H1 (cell line): ENCODE measurements around the gene FAT1. TPM values are rescaled to one million over a fixed set of nuclear protein-coding genes. Genes with fewer than 3 reads are reported as not detected.

Experiments
- CTCF ChIA-PET: fragments of 300-600 bp; sonication (Branson Sonifier 250); formaldehyde crosslinking; loops from one replicate; lab custom pipeline; 2021; ENCODE audit not compliant: partially characterized antibody; lab: Charles Lee
- POLR2A ChIA-PET: fragments of 300-600 bp; sonication (Branson Sonifier 250); formaldehyde crosslinking; loops from one replicate; lab custom pipeline; 2021; ENCODE audit warnings: inconsistent platforms; ENCODE audit not compliant: partially characterized antibody; lab: Charles Lee
- DNase-seq, 2 experiments: peaks; one replicate each; pipeline versions ENCODE4 v3.0.0 to v3.0.0-alpha.2; 2010 to 2022; ENCODE audit warnings: low spot score in 2 of 2, low read depth in 1 of 2, mixed read lengths in 1 of 2
- FAIRE-seq: peaks from 2 replicates; lab custom pipeline; 2011; peaks lifted over from hg19 to GRCh38; lab: Jason Lieb, UNC
- H2AFZ ChIP-seq: 2 replicates; pipeline ENCODE4 v1.8.1; 2012; ENCODE audit warnings: low read length, inconsistent platforms
- H2AK5ac ChIP-seq: 2 replicates; pipeline ENCODE4 v1.6.1; 2013; ENCODE audit warnings: low read depth, low read length
- H2BK120ac ChIP-seq: replicated peaks from 2 replicates; pipeline ENCODE3; 2013; ENCODE audit warnings: low read depth, low read length, inconsistent platforms
- H2BK12ac ChIP-seq: 2 replicates; pipeline ENCODE4 v1.6.1; 2013; ENCODE audit warnings: low read depth, low read length
- H2BK15ac ChIP-seq: 2 replicates; pipeline ENCODE4 v1.6.1; 2013; ENCODE audit warnings: low read length
- H2BK20ac ChIP-seq: 2 replicates; pipeline ENCODE4 v1.6.1; 2013; ENCODE audit warnings: low read length
- H2BK5ac ChIP-seq: 2 replicates; pipeline ENCODE4 v1.6.1; 2013; ENCODE audit warnings: low read depth, low read length
- H3K14ac ChIP-seq: 2 replicates; pipeline ENCODE4 v1.6.1; 2013; ENCODE audit warnings: inconsistent platforms; ENCODE audit not compliant: insufficient read length
- H3K18ac ChIP-seq: 2 replicates; pipeline ENCODE4 v1.6.1; 2013; ENCODE audit warnings: low read length; ENCODE audit errors: extremely low read depth
- H3K23ac ChIP-seq: 2 replicates; pipeline ENCODE4 v1.6.1; 2013; ENCODE audit warnings: inconsistent platforms; ENCODE audit not compliant: insufficient read length
- H3K23me2 ChIP-seq: 2 replicates; pipeline ENCODE4 v1.6.1; 2013; ENCODE audit warnings: low read depth, low read length
- H3K27ac ChIP-seq: 2 replicates; pipeline ENCODE4 v1.6.1; 2011; ENCODE audit warnings: low read depth, low read length, inconsistent platforms
- H3K27me3 ChIP-seq, 4 experiments: replicated peaks in 1 of 4; 1 replicate in 1 of 4; 2 replicates in 3 of 4; pipeline versions ENCODE4 v1.6.1 to v1.8.1; 2011 to 2013; ENCODE audit warnings: low read length in 3 of 4, mild to moderate bottlenecking in 3 of 4, inconsistent platforms in 2 of 4, mixed read lengths in 2 of 4, moderate library complexity in 1 of 4; ENCODE audit not compliant: control insufficient read depth in 3 of 4, insufficient read depth in 3 of 4; ENCODE audit errors: extremely low read depth in 1 of 4
- H3K36me3 ChIP-seq, 4 experiments: 2 replicates each; pipeline versions ENCODE4 v1.6.1 to v1.8.1; 2011 to 2013; ENCODE audit warnings: mild to moderate bottlenecking in 4 of 4, low read length in 3 of 4, moderate library complexity in 2 of 4, control low read depth in 1 of 4, inconsistent platforms in 1 of 4; ENCODE audit not compliant: insufficient read depth in 4 of 4, control insufficient read depth in 2 of 4
- H3K4ac ChIP-seq: replicated peaks from 2 replicates; pipeline ENCODE3; 2013; ENCODE audit warnings: low read length, low read depth, mixed read lengths, inconsistent platforms; ENCODE audit not compliant: insufficient read length
- H3K4me1 ChIP-seq, 4 experiments: replicated peaks in 1 of 4; 1 replicate in 1 of 4; 2 replicates in 3 of 4; pipeline versions ENCODE4 v1.6.1 to v1.8.1; 2011 to 2013; ENCODE audit warnings: low read length in 3 of 4, inconsistent platforms in 2 of 4, mixed read lengths in 1 of 4; ENCODE audit not compliant: insufficient read depth in 4 of 4, control insufficient read depth in 3 of 4
- H3K4me2 ChIP-seq, 2 experiments: 2 replicates each; pipeline versions ENCODE4 v1.6.1 to v1.8.1; 2011 to 2013; ENCODE audit warnings: low read depth in 2 of 2, low read length in 2 of 2, control low read depth in 1 of 2, inconsistent platforms in 1 of 2, mild to moderate bottlenecking in 1 of 2; ENCODE audit not compliant: insufficient read depth in 1 of 2
- H3K4me3 ChIP-seq, 4 experiments: fragments of 200-600, 300-600 bp in 1 of 4; sonication (generic), shearing (Covaris generic), sonication (Bioruptor Twin) in 1 of 4; 2 replicates each; pipeline versions ENCODE4 v1.5.1 to v1.8.1; 2011 to 2016; ENCODE audit warnings: low read length in 4 of 4, low read depth in 3 of 4, control low read depth in 2 of 4, inconsistent platforms in 2 of 4, mild to moderate bottlenecking in 2 of 4, mixed read lengths in 1 of 4, moderate library complexity in 1 of 4; ENCODE audit not compliant: insufficient read depth in 2 of 4; ENCODE audit errors: extremely low read depth in 1 of 4
- H3K56ac ChIP-seq: replicated peaks from 2 replicates; pipeline ENCODE3; 2013; ENCODE audit warnings: low read depth, mild to moderate bottlenecking, mixed read lengths, low read length, inconsistent platforms; ENCODE audit not compliant: insufficient read length
- H3K79me1 ChIP-seq: 2 replicates; pipeline ENCODE4 v1.6.1; 2013; ENCODE audit warnings: low read depth, low read length, control low read depth
- H3K79me2 ChIP-seq, 2 experiments: 2 replicates each; pipeline versions ENCODE4 v1.6.1 to v1.8.1; 2012 to 2013; ENCODE audit warnings: low read length in 2 of 2, mild to moderate bottlenecking in 2 of 2, inconsistent platforms in 1 of 2; ENCODE audit not compliant: insufficient read depth in 2 of 2, control insufficient read depth in 1 of 2
- H3K9ac ChIP-seq, 4 experiments: replicated peaks in 1 of 4; 1 replicate in 1 of 4; 2 replicates in 3 of 4; pipeline versions ENCODE4 v1.6.1 to v1.8.1; 2011 to 2013; ENCODE audit warnings: low read depth in 3 of 4, low read length in 3 of 4, control low read depth in 2 of 4, mild to moderate bottlenecking in 2 of 4, moderate library complexity in 2 of 4, inconsistent platforms in 1 of 4; ENCODE audit errors: extremely low read depth in 1 of 4
- H3K9me3 ChIP-seq, 2 experiments: 2 replicates each; pipeline versions ENCODE4 v1.6.1 to v1.8.1; 2012 to 2013; ENCODE audit warnings: mild to moderate bottlenecking in 2 of 2, moderate library complexity in 2 of 2, control low read depth in 1 of 2, inconsistent platforms in 1 of 2, low read depth in 1 of 2, low read length in 1 of 2, mixed read lengths in 1 of 2; ENCODE audit not compliant: insufficient read depth in 2 of 2
- H4K20me1 ChIP-seq, 2 experiments: replicated peaks in 1 of 2; 2 replicates each; pipeline versions ENCODE3 to v1.8.1; 2011 to 2013; ENCODE audit warnings: inconsistent platforms in 2 of 2, low read length in 2 of 2, mild to moderate bottlenecking in 1 of 2; ENCODE audit not compliant: insufficient read depth in 2 of 2, control insufficient read depth in 1 of 2
- H4K5ac ChIP-seq: 2 replicates; pipeline ENCODE4 v1.6.1; 2013; ENCODE audit warnings: low read length, low read depth, mixed read lengths, inconsistent platforms; ENCODE audit not compliant: insufficient read length
- H4K8ac ChIP-seq: 2 replicates; pipeline ENCODE4 v1.8.0; 2013; ENCODE audit warnings: mild to moderate bottlenecking, moderate library complexity, low read length, inconsistent platforms; ENCODE audit not compliant: insufficient read depth; ENCODE audit errors: extremely low read depth
- H4K91ac ChIP-seq: replicated peaks from 2 replicates; pipeline ENCODE3; 2013; ENCODE audit warnings: low read length, mixed read lengths, inconsistent platforms; ENCODE audit not compliant: insufficient read length
- NANOG ChIP-seq: IDR thresholded peaks from 2 replicates; pipeline ENCODE4 v1.6.1; 2011; ENCODE audit warnings: low read length, low read depth, mild to moderate bottlenecking, inconsistent platforms; ENCODE audit not compliant: insufficient read depth, poor library complexity, severe bottlenecking
- SP4 ChIP-seq: IDR thresholded peaks from 2 replicates; pipeline ENCODE4 v1.6.1; 2012; ENCODE audit warnings: low read length, inconsistent platforms
- WGBS, 2 experiments: shearing (Covaris generic) in 1 of 2; methylation state at CpG; one replicate each; pipeline versions ENCODE4 v1.1.6 to v1.1.7; 2013 to 2015; ENCODE audit warnings: low lambda C conversion rate in 2 of 2, mixed read lengths in 2 of 2, inconsistent platforms in 1 of 2, low coverage in 1 of 2, missing lambda C conversion rate in 1 of 2; ENCODE audit not compliant: insufficient replicate concordance in 2 of 2, insufficient coverage in 1 of 2, insufficient read length in 1 of 2; ENCODE audit errors: extremely low coverage in 1 of 2, missing lambda C conversion rate in 1 of 2; 5-methylcytosine and 5-hydroxymethylcytosine counted together
- polyA plus RNA-seq, 7 experiments: library from polyadenylated mRNA; depleted of rRNA in 3 of 7; stranded (reverse) in 5 of 7; unstranded in 2 of 7; fragments of >200 nt in 5 of 7; fragments of 200-250 nt in 2 of 7; gene quantifications; 1 replicate in 5 of 7; 2 replicates in 1 of 7; 4 replicates in 1 of 7; pipeline versions ENCODE4 v1.2.1 to v1.2.3, GENCODE V29; 2011 to 2013; ENCODE audit warnings: missing spikeins in 2 of 7, mixed read lengths in 2 of 7
- total RNA-seq: library from RNA; stranded (reverse); fragmentation: NEBNext Ultra II Directional; extraction: Animal tissue kit (Norgen Biotek cat#: 25700); gene quantifications from 2 replicates; pipeline ENCODE4 v1.2.1, GENCODE V29; 2021

Gene FAT1
- total and polyA plus RNA-seq, 2 of the 8 experiments (the other 6 are each of a cell fraction or from before 2014, with no cell fraction given) = 94.4 to 137 TPM

- H3K4me1 ChIP-seq = no peaks in the 10 kb centered on the region
- ChIA-PET CTCF (interaction anchor here (0.6 to 2.0 kb wide), 5 partner anchors 11 to 76 kb away, joined by 3 to 8 read pairs (median 3); no protein-coding TSS in a partner anchor), POLR2A (no interaction called here)
- no peak overlapping the region for H2AFZ ChIP-seq
- no peak overlapping the region for H4K5ac ChIP-seq
- no peak overlapping the region for H3K56ac ChIP-seq
- no peak overlapping the region for H3K18ac ChIP-seq
- H3K27ac ChIP-seq = no peak overlapping the region
- H2AK5ac ChIP-seq = no peak overlapping the region
- H3K27me3 ChIP-seq = peaks cover 0 to 1% (median 0%) of the 10 kb centered on the region in 4 experiments; a peak in 1 of 7 replicates
- FAIRE-seq (no peak), DNase-seq (no peak)
- no peaks in the 10 kb centered on the region for H3K9me3 ChIP-seq
- no peaks in the 10 kb centered on the region for H3K36me3 ChIP-seq
- no peaks in the 10 kb centered on the region for H3K79me1 ChIP-seq
- H3K23ac ChIP-seq = no peak overlapping the region
- whole genome bisulfite sequencing, 2 experiments = 89% methylated on average over 9 of the region's 11 CpGs; no CpG with 5 or more reads in 1 of the 2 experiments
- no peaks in the 10 kb centered on the region for H3K23me2 ChIP-seq
- no peak overlapping the region for H3K9ac ChIP-seq
- no peak overlapping the region for H2BK20ac ChIP-seq
- no peak overlapping the region for H2BK12ac ChIP-seq
- H3K4ac ChIP-seq = no peak overlapping the region
- no peak overlapping the region for H3K4me2 ChIP-seq
- no peaks in the 10 kb centered on the region for H3K79me2 ChIP-seq
- H2BK120ac ChIP-seq = no peak overlapping the region
- H2BK15ac ChIP-seq = no peak overlapping the region
- TF ChIP-seq NANOG = no peak
- TF ChIP-seq SP4 = no peak
- no peak overlapping the region for H4K91ac ChIP-seq
- H3K4me3 ChIP-seq = no peak overlapping the region
- H3K14ac ChIP-seq = no peak overlapping the region
- H4K8ac ChIP-seq = no peak overlapping the region
- H4K20me1 ChIP-seq = no peaks in the 10 kb centered on the region
- H2BK5ac ChIP-seq = no peak overlapping the region
These were observed 159.9 kb downstream of the FAT1 start for GRCh38 chr4:186563761-186564160.
